SHP77 treated with DMSO at 0.1 percent for 48 hours (cell line): ENCODE measurements around the gene PAX7.
"Not testable (repeated sequence)": the region's sequence is repeated elsewhere in the genome, so short reads cannot be mapped to it uniquely, and the experiment has no call there.

Experiments
- DNase-seq: peaks from one replicate; lab custom pipeline; 2025; lab: John Stamatoyannopoulos, UW

Gene PAX7

GRCh38 chr1:18630511-18631495 lies at the start of gene PAX7:
Gene PAX7, plus strand, starts transcription at chr1:18630846. Its CDS starts 758 bp downstream, at chr1:18631604.
- DNase-seq: no peak

GRCh38 chr1:18581420-18581880 lies 49.2 kb upstream of the PAX7 start:
- no peak for DNase-seq

- no peak for DNase-seq
These were observed 47.8 kb upstream of the PAX7 start for GRCh38 chr1:18582890-18583289.

- no peak for DNase-seq
These were observed 47.2 kb upstream of the PAX7 start for GRCh38 chr1:18583326-18583941.

GRCh38 chr1:18586016-18586415 lies 44.6 kb upstream of the PAX7 start:
- DNase-seq: not testable (repeated sequence)

- no peak for DNase-seq
These were observed 42.6 kb upstream of the PAX7 start for GRCh38 chr1:18588093-18588492.

- DNase-seq: no peak
These were observed 38.3 kb upstream of the PAX7 start for GRCh38 chr1:18592368-18592767.

GRCh38 chr1:18597160-18598042 lies 33.2 kb upstream of the PAX7 start:
- DNase-seq: no peak

- no peak for DNase-seq
These were observed 31.6 kb upstream of the PAX7 start for GRCh38 chr1:18599086-18599485.

- no peak for DNase-seq
These were observed 30.9 kb upstream of the PAX7 start for GRCh38 chr1:18599704-18600103.

- DNase-seq: no peak
These were observed 28.0 kb upstream of the PAX7 start for GRCh38 chr1:18602533-18603211.

- no peak for DNase-seq
These were observed 27.3 kb upstream of the PAX7 start for GRCh38 chr1:18603212-18603852.

GRCh38 chr1:18606443-18607288 lies 24.0 kb upstream of the PAX7 start:
- no peak for DNase-seq

GRCh38 chr1:18607289-18607760 lies 23.3 kb upstream of the PAX7 start:
- DNase-seq: no peak

- DNase-seq: no peak
These were observed 22.1 kb upstream of the PAX7 start for GRCh38 chr1:18608534-18608933.

- no peak for DNase-seq
These were observed 19.3 kb upstream of the PAX7 start for GRCh38 chr1:18611311-18611710.

- DNase-seq: no peak
These were observed 18.6 kb upstream of the PAX7 start for GRCh38 chr1:18612073-18612472.

GRCh38 chr1:18614069-18614735 lies 16.4 kb upstream of the PAX7 start:
- DNase-seq: no peak
